Stimulated activated naive CD4-positive, alpha-beta T cell treated with Interleukin-2 at 50 U/mL for 16 hours (primary cell): ENCODE data around the gene ARL9.

Experiments used
- DNase-seq: peaks from one replicate; lab custom pipeline; 2025; lab: John Stamatoyannopoulos, UW

The ARL9 gene

DNA sequence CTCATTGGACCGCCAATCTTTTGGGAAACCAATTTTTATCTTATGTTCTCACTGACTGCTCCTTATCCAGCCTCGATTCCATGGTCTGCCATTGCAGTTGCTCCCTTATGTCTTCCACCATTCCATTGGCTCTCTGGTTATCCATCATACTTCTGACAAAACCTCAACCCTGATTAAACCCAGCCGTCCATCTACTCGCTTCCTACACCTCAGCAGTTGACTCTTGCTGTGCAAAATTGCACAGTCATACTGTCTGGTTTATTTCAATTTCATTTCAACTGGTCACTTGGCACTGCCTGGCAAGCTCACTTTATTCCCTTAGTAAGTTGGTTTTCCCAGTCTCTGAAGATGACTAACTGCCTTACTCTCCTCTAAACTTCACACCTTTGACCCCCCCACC lies 26.2 kb downstream of the ARL9 start:
- no peak for DNase-seq

DNA sequence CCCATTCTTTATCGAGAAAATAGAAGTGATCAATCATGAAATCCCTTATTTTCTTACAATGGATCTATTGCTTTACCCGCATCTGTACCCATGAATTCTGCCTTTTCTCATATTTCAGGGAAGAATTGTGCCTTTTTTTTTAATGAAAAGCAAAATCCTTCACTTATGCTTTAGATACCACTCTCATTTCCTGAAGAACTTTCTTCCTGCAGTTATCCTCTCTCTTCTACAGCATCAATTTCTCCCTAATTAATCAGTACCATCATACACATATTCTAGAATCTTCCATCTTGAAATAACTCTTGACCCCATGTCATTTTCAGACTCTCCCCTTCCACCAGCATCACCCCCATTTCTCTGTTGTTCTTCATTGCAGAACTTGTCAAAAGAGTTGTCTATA lies 26.6 kb downstream of the ARL9 start:
- no peak for DNase-seq

DNA sequence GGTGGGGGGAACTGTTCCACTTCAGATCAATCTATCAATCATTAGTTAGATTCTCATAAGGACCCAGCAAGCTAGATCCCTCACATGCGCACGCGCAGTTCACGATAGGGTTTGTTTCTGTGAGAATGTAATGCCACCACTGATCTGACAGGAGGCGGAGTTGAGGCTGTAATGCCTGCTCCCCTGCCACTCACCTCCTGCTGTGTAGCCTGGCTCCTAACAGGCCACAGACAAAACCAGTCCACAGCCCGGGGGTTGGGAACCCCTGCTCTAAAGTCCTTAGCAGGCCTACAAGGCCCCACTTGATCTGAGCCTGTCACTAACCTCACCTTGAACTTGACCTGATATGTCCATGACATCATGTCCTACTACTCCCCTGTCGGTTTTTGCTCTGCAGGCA lies 30.3 kb downstream of the ARL9 start:
- DNase-seq: no peak

DNA sequence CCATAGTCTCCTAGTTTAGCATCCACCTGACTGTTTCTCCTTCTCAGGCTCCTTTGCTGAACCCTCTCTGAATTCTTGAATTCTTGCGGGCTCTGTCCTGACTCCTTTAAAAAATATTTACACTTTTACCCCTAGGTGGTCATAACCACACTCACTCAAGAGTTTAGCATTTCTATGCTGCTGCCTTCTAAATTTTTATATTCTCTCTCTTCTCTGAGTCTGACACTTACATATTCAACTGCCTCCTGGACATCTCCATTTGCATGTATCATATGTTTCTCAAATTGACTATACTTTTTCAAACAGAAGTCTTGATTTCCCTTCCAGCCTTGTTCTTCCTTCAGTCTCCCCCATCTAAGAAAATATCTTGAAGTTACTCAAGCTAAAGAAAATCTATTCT lies 31.6 kb downstream of the ARL9 start:
- no peak for DNase-seq

DNA sequence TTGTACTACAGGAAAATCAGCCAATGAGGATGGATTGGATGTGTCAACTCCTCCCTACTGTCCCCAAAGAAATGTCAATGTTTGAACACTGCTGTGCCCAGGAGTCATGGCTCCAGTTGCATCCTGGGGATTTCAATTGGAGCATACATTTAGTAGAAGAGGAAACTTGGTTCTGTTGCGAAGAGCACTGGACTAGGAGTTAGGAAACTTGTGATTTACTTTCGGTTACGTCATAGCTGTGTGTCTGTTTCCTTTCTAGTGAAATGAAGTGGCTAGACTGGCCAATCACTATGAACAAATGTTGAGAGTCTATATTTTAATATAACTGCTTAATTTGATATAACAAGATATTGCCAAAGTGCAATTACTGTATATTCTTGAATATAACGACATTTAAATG lies 35.2 kb downstream of the ARL9 start:
- DNase-seq: no peak

DNA sequence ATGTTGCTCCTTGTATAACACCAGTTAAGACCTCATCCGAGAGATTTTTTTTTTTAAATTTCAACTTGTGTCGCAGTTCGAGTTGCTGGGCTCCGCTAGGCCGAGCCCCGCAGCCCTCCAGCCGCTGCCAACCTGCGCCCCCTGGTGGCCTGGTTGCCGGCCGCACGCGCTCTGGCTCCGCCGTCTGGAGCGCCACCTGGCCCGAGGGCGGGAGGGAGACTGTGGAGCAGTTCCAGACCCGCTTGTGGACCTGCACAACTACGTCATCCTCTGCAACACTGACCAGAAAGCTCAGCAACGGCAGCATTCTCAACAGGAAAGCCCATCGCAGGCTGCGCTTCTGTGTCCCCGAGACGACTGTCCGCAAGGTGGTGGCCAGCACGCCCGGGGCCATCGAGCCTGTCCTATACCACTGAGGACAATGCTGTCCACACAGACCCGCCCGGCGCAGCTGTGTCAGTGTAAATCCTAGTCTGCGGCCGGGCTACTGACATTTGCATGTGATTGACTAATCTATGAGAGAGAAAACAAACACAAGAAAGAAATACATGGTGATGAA lies 39.1 kb downstream of the ARL9 start:
- peak; percentile 74 for DNase-seq

DNA sequence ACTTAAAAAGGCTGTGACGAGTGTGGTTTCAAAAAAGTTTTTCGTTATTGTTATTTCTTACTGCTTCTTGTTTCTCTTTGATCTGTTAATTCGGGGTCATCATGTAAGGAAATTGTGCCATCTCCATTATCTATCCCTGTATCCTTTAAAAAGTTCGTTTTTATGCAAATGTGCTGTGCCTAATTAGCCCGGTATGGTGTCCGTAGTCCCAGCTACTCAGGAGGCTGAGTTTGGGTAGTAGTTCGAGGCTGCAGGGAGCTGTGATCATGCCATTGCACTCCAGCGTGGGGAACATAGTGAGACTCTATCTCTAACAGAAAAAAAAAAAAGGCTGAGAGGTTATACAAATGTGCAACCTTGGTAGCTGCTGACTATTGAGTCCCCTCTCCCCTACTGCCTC lies 45.1 kb downstream of the ARL9 start:
- no peak for DNase-seq

DNA sequence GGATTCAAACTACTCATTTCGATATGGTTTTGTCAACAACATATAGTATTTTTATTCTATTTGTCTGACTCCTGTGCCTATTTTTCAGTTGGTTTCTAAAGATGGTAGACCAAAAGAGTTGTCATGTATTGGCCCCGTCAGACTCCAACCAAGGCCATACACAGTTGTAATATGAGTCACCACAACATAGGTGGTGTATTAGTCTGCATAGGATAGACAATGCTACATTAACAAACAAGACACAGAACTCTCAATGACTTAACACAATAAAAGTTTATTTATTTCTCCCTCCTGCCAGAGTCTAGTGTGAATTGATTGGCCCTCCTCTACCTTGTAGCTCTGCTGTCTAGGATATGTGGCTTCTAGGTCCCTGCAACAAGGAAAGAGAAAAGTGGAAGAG lies 45.9 kb downstream of the ARL9 start:
- DNase-seq: no peak

DNA sequence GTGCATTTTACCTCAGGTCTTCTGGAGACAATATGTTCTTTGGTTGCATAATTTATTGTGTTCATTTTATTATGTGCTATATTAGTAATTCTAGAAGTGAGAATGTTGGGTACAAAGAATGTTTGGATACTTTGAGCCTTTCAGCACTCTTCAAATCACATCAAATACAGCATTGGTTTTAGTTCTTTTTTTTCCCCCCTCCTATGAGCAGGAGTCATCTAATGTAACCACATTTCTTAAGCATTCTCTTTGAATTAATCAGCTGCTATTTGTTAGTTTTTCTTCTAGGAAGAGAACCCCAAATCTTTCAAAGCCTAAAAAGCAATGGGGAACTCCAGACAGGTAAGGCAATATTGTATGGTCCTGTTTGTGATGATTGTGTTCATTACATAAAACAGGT lies 46.7 kb downstream of the ARL9 start:
- DNase-seq: no peak

DNA sequence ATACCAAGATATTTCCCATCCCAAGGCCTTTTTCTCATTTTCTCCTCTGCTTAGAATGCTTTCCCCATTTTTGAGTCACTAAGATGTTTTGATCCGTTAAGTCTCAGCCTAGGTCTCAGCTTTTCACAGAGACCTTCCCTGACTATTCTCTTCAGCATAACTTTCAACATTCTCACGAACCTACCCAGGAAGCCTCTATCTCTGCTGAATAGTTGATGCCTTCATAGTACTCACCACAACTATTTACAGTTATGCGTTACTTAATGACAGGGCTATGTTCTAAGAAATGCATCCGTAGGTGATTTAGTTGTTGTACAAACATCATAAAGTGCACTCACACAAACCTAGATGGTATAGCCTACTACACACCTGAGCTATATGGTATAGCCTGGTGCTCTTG lies 64.5 kb downstream of the ARL9 start:
- no peak for DNase-seq
